22Rv1 (cell line): Measurements from ENCODE around the gene BACH2.
A peak's percentile ranks its signal among the peaks of the same experiment; 100 is the strongest.

Experiments used
- H3K27ac ChIP-seq: fragments of 450-650 bp; 2 replicates; pipeline ENCODE4 v1.5.1; 2017
- CTCF ChIP-seq: fragments of 450-650 bp; IDR thresholded peaks from 2 replicates; pipeline ENCODE4 v1.5.1; 2017; ENCODE audit warnings: mild to moderate bottlenecking
- ZFX ChIP-seq: fragments of 450-650 bp; IDR thresholded peaks from 2 replicates; pipeline ENCODE4 v1.6.1; 2017; ENCODE audit warnings: antibody characterized with exemption, borderline replicate concordance

Gene BACH2

GRCh38 chr6:90315354-90315950 lies 18.8 kb upstream of the BACH2 start:
- TF ChIP-seq ZFX, result no peak
- TF ChIP-seq CTCF, result no peak
- no peak overlapping the region for H3K27ac ChIP-seq

GRCh38 chr6:90314514-90314913 lies 17.9 kb upstream of the BACH2 start:
- TF ChIP-seq CTCF (no peak), ZFX (no peak)
- no peak overlapping the region for H3K27ac ChIP-seq

- no peak overlapping the region for H3K27ac ChIP-seq
- no peak for TF ChIP-seq ZFX
- TF ChIP-seq CTCF, result no peak
Observed at GRCh38 chr6:90311569-90311968, 14.9 kb upstream of the BACH2 start.

- no peak for TF ChIP-seq CTCF
- no peak for TF ChIP-seq ZFX
Observed at GRCh38 chr6:90305800-90306448, 9.3 kb upstream of the BACH2 start.

GRCh38 chr6:90304308-90304707 lies 7.7 kb upstream of the BACH2 start:
- TF ChIP-seq ZFX, result no peak
- no peak for TF ChIP-seq CTCF
- no peak overlapping the region for H3K27ac ChIP-seq

More at GRCh38 chr6:90305800-90306448, 9.3 kb upstream of the BACH2 start:
- H3K27ac ChIP-seq, result no peak overlapping the region

- TF ChIP-seq ZFX (no peak), CTCF (no peak)
- no peak overlapping the region for H3K27ac ChIP-seq
Observed at GRCh38 chr6:90303039-90303438, 6.4 kb upstream of the BACH2 start.

- H3K27ac ChIP-seq, result no peak overlapping the region
- TF ChIP-seq ZFX (no peak), CTCF (peak; percentile 46)
Observed at GRCh38 chr6:90302320-90302719, 5.7 kb upstream of the BACH2 start.
